H9 (cell line): ENCODE data around the gene NKX1-2. TPM values are rescaled to one million over a fixed set of nuclear protein-coding genes. Genes with fewer than 3 reads are reported as not detected.
A peak's percentile ranks its signal among the peaks of the same experiment; 100 is the strongest.

ENCODE experiments used
- DNase-seq: peaks from one replicate; pipeline ENCODE4 v3.0.0-alpha.2; 2017
- H2AFZ ChIP-seq: one replicate; pipeline ENCODE4 v1.6.1; 2013; ENCODE audit warnings: mild to moderate bottlenecking, low read length, control low read depth, moderate library complexity
- H2AK5ac ChIP-seq: 2 replicates; pipeline ENCODE4 v1.6.1; 2013; ENCODE audit warnings: low read length, control low read depth, mixed read lengths; ENCODE audit not compliant: insufficient read length
- H2BK120ac ChIP-seq: one replicate; pipeline ENCODE4 v1.6.1; 2013; ENCODE audit warnings: low read depth, mild to moderate bottlenecking, low read length, control low read depth, inconsistent platforms; ENCODE audit not compliant: poor library complexity, severe bottlenecking
- H2BK12ac ChIP-seq: 2 replicates; pipeline ENCODE4 v1.6.1; 2013; ENCODE audit warnings: low read length, control low read depth, mixed read lengths, low read depth; ENCODE audit not compliant: insufficient read length
- H2BK15ac ChIP-seq: 2 replicates; pipeline ENCODE4 v1.6.1; 2013; ENCODE audit warnings: low read depth, low read length, control low read depth
- H2BK20ac ChIP-seq: one replicate; pipeline ENCODE4 v1.6.1; 2013; ENCODE audit warnings: low read depth, mild to moderate bottlenecking, low read length, control low read depth, inconsistent platforms; ENCODE audit not compliant: poor library complexity, severe bottlenecking
- H2BK5ac ChIP-seq: 2 replicates; pipeline ENCODE4 v1.6.1; 2013; ENCODE audit warnings: low read length, control low read depth, mixed read lengths; ENCODE audit not compliant: insufficient read length
- H3K14ac ChIP-seq: 2 replicates; pipeline ENCODE4 v1.6.1; 2013; ENCODE audit warnings: low read length, control low read depth; ENCODE audit not compliant: insufficient read depth
- H3K18ac ChIP-seq: 2 replicates; pipeline ENCODE4 v1.6.1; 2013; ENCODE audit warnings: low read depth, mild to moderate bottlenecking, mixed read lengths, low read length, control low read depth; ENCODE audit not compliant: insufficient read length
- H3K23ac ChIP-seq: 2 replicates; pipeline ENCODE4 v1.6.1; 2013; ENCODE audit warnings: low read length, control low read depth, mixed read lengths, low read depth; ENCODE audit not compliant: insufficient read length
- H3K23me2 ChIP-seq: 2 replicates; pipeline ENCODE4 v1.6.1; 2013; ENCODE audit warnings: low read depth, mild to moderate bottlenecking, mixed read lengths, low read length, control low read depth; ENCODE audit not compliant: insufficient read length, poor library complexity, severe bottlenecking
- H3K27ac ChIP-seq: 2 replicates; pipeline ENCODE4 v1.5.1; 2013; ENCODE audit warnings: low read length, control low read depth, mixed read lengths, low read depth; ENCODE audit not compliant: insufficient read length
- H3K27me3 ChIP-seq: 2 replicates; pipeline ENCODE4 v1.6.1; 2013; ENCODE audit warnings: low read length, control low read depth, inconsistent platforms; ENCODE audit not compliant: insufficient read depth
- H3K4ac ChIP-seq: 2 replicates; pipeline ENCODE4 v1.6.1; 2013; ENCODE audit warnings: low read depth, mild to moderate bottlenecking, control low read depth, inconsistent platforms, low read length, moderate library complexity
- H3K4me1 ChIP-seq: 2 replicates; pipeline ENCODE4 v1.6.1; 2013; ENCODE audit warnings: low read length, control low read depth, inconsistent platforms; ENCODE audit not compliant: insufficient read depth
- H3K4me2 ChIP-seq: 2 replicates; pipeline ENCODE4 v1.6.1; 2013; ENCODE audit warnings: low read length, control low read depth, mixed read lengths; ENCODE audit not compliant: insufficient read length, insufficient read depth
- H3K56ac ChIP-seq: 2 replicates; pipeline ENCODE4 v1.6.1; 2013; ENCODE audit warnings: low read depth, mild to moderate bottlenecking, mixed read lengths, low read length, control low read depth; ENCODE audit not compliant: insufficient read length
- H3K79me1 ChIP-seq: 2 replicates; pipeline ENCODE4 v1.6.1; 2013; ENCODE audit warnings: low read depth, mild to moderate bottlenecking, moderate library complexity, low read length, control low read depth, inconsistent platforms; ENCODE audit not compliant: insufficient read depth, poor library complexity, severe bottlenecking
- H3K79me2 ChIP-seq: 2 replicates; pipeline ENCODE4 v1.6.1; 2013; ENCODE audit warnings: low read length, control low read depth, inconsistent platforms; ENCODE audit not compliant: insufficient read depth
- H3K9ac ChIP-seq: 2 replicates; pipeline ENCODE4 v1.6.1; 2013; ENCODE audit warnings: low read length, control low read depth, mixed read lengths; ENCODE audit not compliant: insufficient read length; ENCODE audit errors: extremely low read depth
- H3K9me3 ChIP-seq: one replicate; pipeline ENCODE4 v1.6.1; 2013; ENCODE audit warnings: low read depth, low read length, inconsistent platforms; ENCODE audit not compliant: control insufficient read depth
- H3T11ph ChIP-seq: one replicate; pipeline ENCODE4 v1.6.1; 2013; ENCODE audit warnings: mild to moderate bottlenecking, low read length, control low read depth, inconsistent platforms
- H4K20me1 ChIP-seq: one replicate; pipeline ENCODE4 v1.6.1; 2013; ENCODE audit not compliant: control insufficient read depth, insufficient read length, insufficient read depth
- H4K5ac ChIP-seq: 2 replicates; pipeline ENCODE4 v1.6.1; 2013; ENCODE audit warnings: low read depth, mild to moderate bottlenecking, mixed read lengths, low read length, control low read depth; ENCODE audit not compliant: insufficient read length
- H4K8ac ChIP-seq: replicated peaks from 2 replicates; pipeline ENCODE4 v1.6.1; 2013; ENCODE audit warnings: low read length, control low read depth, mixed read lengths, low read depth; ENCODE audit not compliant: insufficient read length
- H4K91ac ChIP-seq: 2 replicates; pipeline ENCODE4 v1.6.1; 2013; ENCODE audit warnings: low read depth, mild to moderate bottlenecking, moderate library complexity, mixed read lengths, low read length, control low read depth; ENCODE audit not compliant: insufficient read length
- H3K27ac Mint-ChIP-seq, 3 experiments: 2 replicates in 2 of 3; 3 replicates in 1 of 3; pipeline ENCODE4 v1.8.0; 2020 to 2021; ENCODE audit warnings: mixed read lengths in 3 of 3, mild to moderate bottlenecking in 1 of 3, moderate library complexity in 1 of 3
- H3K27me3 Mint-ChIP-seq: 2 replicates; pipeline ENCODE4 v1.8.0; 2021; ENCODE audit warnings: low read depth, mild to moderate bottlenecking, moderate library complexity, mixed read lengths
- H3K36me3 Mint-ChIP-seq, 3 experiments: 2 replicates in 2 of 3; 3 replicates in 1 of 3; pipeline ENCODE4 v1.8.0; 2020 to 2021; ENCODE audit warnings: low read depth in 3 of 3, mixed read lengths in 3 of 3; ENCODE audit not compliant: insufficient read depth in 1 of 3
- H3K4me1 Mint-ChIP-seq, 2 experiments: 2 replicates each; pipeline ENCODE4 v1.8.0; 2020; ENCODE audit warnings: mixed read lengths in 2 of 2
- H3K4me3 Mint-ChIP-seq, 2 experiments: 2 replicates in 1 of 2; 3 replicates in 1 of 2; pipeline ENCODE4 v1.8.0; 2020 to 2021; ENCODE audit warnings: mild to moderate bottlenecking in 2 of 2, mixed read lengths in 2 of 2, moderate library complexity in 1 of 2
- H3K9me3 Mint-ChIP-seq, 2 experiments: 2 replicates in 1 of 2; 3 replicates in 1 of 2; pipeline ENCODE4 v1.8.0; 2020; ENCODE audit warnings: mild to moderate bottlenecking in 2 of 2, mixed read lengths in 2 of 2, moderate library complexity in 1 of 2
- WGBS: extraction: QIAGEN DNeasy Blood & Tissue Kit; methylation state at CpG from one replicate; pipeline ENCODE4 v1.1.7; 2013; ENCODE audit warnings: missing lambda C conversion rate, low lambda C conversion rate, mixed read lengths; ENCODE audit not compliant: insufficient read length; ENCODE audit errors: extremely low coverage; 5-methylcytosine and 5-hydroxymethylcytosine counted together
- total RNA-seq: library from RNA; stranded (reverse); gene quantifications from 2 replicates; pipeline ENCODE4 v1.2.1, GENCODE V29; 2021
- TF ChIP-seq, protein P1 (sequence below): fragments of 200-600 bp; sonication (generic); conservative IDR thresholded peaks from 3 replicates; pipeline ENCODE4 v1.8.0; 2021; ENCODE audit warnings: antibody characterized with exemption, mild to moderate bottlenecking

Gene NKX1-2
- total RNA-seq, 1 experiment from 2014 or later = 15.3 TPM

GRCh38 chr10:124496150-124496549 is 46.3 kb upstream of the NKX1-2 start:
- Histone ChIP-seq H2AFZ (no peak overlapping the region), H2BK12ac (no peak overlapping the region), H2BK20ac (no peak overlapping the region), H3K4me1 (no peaks in the 10 kb centered on the region), H3K23me2 (no peaks in the 10 kb centered on the region), H3K23ac (no peak overlapping the region), H3K4ac (no peak overlapping the region), H4K91ac (no peak overlapping the region), H3K18ac (no peak overlapping the region), H3K14ac (no peak overlapping the region), H2BK15ac (no peak overlapping the region), H3K9me3 (peaks cover 6% of the 10 kb centered on the region), H3K79me2 (no peaks in the 10 kb centered on the region), H4K8ac (no peak overlapping the region), H3K27ac (no peak overlapping the region), H3K27me3 (no peaks in the 10 kb centered on the region), H3K9ac (no peak overlapping the region), H3K56ac (no peak overlapping the region), H4K20me1 (no peaks in the 10 kb centered on the region), H2BK120ac (no peak overlapping the region), H3T11ph (no peak overlapping the region), H4K5ac (no peak overlapping the region), H3K4me2 (no peak overlapping the region), H3K79me1 (no peaks in the 10 kb centered on the region), H2BK5ac (no peak overlapping the region), H2AK5ac (no peak overlapping the region)
- no CpG with 5 or more reads among the region's 14 CpGs for WGBS
- Mint-ChIP-seq H3K27me3 (no peaks in the 10 kb centered on the region; the same call in 1 of the 2 replicates), H3K36me3 (peaks cover 15 to 22% (median 19%) of the 10 kb centered on the region in 3 experiments), H3K9me3 (peaks cover 11% of the 10 kb centered on the region in 2 experiments), H3K4me3 (no peak overlapping the region), H3K4me1 (peaks cover 29 to 30% of the 10 kb centered on the region in 2 experiments), H3K27ac (peak overlapping the region in 2 of 3 experiments; percentile 51 to 80; a peak in 3 of 7 replicates)
- TF ChIP-seq, protein P1, sequence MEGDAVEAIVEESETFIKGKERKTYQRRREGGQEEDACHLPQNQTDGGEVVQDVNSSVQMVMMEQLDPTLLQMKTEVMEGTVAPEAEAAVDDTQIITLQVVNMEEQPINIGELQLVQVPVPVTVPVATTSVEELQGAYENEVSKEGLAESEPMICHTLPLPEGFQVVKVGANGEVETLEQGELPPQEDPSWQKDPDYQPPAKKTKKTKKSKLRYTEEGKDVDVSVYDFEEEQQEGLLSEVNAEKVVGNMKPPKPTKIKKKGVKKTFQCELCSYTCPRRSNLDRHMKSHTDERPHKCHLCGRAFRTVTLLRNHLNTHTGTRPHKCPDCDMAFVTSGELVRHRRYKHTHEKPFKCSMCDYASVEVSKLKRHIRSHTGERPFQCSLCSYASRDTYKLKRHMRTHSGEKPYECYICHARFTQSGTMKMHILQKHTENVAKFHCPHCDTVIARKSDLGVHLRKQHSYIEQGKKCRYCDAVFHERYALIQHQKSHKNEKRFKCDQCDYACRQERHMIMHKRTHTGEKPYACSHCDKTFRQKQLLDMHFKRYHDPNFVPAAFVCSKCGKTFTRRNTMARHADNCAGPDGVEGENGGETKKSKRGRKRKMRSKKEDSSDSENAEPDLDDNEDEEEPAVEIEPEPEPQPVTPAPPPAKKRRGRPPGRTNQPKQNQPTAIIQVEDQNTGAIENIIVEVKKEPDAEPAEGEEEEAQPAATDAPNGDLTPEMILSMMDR = no peak
- DNase-seq = no peak
